SU-DHL-6 (cell line): ENCODE data around the gene C1orf146.

Source experiments
- CTCF ChIP-seq: fragments of 200-600 bp; sonication (generic); IDR thresholded peaks from one replicate; pipeline ENCODE4 v1.5.1; 2017; ENCODE audit warnings: antibody characterized with exemption, mild to moderate bottlenecking, low read length, moderate library complexity; ENCODE audit not compliant: insufficient read depth, poor library complexity, severe bottlenecking
- EZH2phosphoT487 ChIP-seq: fragments of 200-600 bp; sonication (generic), shearing (Covaris generic); conservative IDR thresholded peaks from 2 replicates; pipeline ENCODE4 v1.6.1; 2018; ENCODE audit warnings: mild to moderate bottlenecking, antibody characterized with exemption, low read length, moderate library complexity, mixed read lengths

DNA sequence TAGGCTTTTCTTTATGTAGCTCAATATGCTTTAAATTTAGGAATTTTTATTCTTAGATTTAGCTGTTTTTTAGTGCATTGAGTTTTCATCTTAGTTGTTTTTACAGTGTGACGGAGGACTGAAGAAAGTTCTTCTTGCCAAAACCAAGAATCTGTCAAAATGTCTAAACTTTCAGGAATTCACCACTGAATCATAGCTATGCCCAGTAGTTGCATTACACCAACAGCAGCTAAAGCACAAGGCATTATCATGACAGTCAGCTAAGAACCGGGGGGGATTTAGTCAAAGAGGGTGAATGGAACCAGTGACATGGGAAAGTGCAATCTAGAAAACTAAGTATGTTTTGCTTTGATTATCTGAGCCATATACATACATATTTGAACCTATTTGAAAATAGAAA, 6.5 kb upstream of the C1orf146 start:
- TF ChIP-seq CTCF = no peak
- no peak for TF ChIP-seq EZH2phosphoT487
